HG03442 (cell line): Measurements from ENCODE around the gene LRIT2.
A peak's percentile ranks its signal among the peaks of the same experiment; 100 is the strongest.

Source experiments
- ATAC-seq: cut with Tn5 transposase; IDR thresholded peaks from one replicate; pipeline ENCODE4 v1.9.1; 2021; ENCODE audit warnings: mild to moderate bottlenecking, moderate library complexity; ENCODE audit not compliant: unreplicated experiment

Gene LRIT2, protein sequence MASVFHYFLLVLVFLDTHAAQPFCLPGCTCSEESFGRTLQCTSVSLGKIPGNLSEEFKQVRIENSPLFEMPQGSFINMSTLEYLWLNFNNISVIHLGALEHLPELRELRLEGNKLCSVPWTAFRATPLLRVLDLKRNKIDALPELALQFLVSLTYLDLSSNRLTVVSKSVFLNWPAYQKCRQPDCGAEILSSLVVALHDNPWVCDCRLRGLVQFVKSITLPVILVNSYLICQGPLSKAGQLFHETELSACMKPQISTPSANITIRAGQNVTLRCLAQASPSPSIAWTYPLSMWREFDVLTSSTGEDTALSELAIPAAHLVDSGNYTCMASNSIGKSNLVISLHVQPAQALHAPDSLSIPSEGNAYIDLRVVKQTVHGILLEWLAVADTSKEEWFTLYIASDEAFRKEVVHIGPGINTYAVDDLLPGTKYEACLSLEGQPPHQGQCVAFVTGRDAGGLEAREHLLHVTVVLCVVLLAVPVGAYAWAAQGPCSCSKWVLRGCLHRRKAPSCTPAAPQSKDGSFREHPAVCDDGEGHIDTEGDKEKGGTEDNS

GRCh38 chr10:84225427-84226173 lies at the start of gene LRIT2:
TSS of gene LRIT2 (minus strand) at chr10:84225544. CDS start at chr10:84225520, 24 bp downstream.
- ATAC-seq: no peak

DNA sequence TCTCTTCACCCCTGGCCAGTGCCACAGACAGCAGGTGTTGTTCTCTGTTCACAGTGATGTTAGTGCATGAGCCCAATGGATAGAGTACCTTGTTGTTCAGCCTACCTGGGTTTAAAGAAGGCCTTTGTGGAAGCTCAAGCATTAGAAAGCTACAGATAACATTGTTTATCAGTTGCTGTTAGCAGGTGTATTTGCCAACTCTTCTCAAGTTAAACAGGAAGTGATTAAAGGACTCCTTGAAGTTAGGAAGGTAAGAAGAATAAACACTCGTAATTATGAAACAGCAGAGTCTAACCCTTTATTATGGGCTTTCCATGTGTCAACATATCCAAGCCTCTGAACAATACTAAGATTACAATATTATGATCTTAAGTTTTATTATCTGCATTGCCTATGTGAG lies 45.4 kb upstream of the LRIT2 start:
- ATAC-seq: no peak

DNA sequence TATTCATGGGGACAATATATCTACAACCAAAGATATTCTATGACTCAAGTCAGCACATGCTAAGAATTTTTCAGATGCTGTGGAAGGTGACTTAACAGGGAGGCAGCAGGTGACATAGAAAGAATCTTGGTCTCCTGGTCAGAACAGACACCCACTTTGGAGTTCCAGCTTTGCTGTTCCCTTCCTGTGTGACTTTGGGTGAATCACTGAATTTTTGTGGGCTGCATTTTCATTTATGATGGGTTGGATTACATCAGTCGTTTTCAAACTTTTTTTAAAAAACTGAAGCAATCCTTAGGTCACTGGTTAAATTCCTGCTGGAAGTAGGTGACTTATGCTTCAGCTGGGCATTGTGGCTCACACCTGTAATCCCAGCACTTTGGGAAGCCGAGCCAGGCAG lies 44.4 kb upstream of the LRIT2 start:
- ATAC-seq: no peak

- no peak for ATAC-seq
These were observed 43.8 kb upstream of the LRIT2 start for GRCh38 chr10:84269162-84269561.

- peak; percentile 60 for ATAC-seq
These were observed 42.3 kb upstream of the LRIT2 start for GRCh38 chr10:84267503-84268126.

GRCh38 chr10:84265418-84265817 lies 40.1 kb upstream of the LRIT2 start:
- no peak for ATAC-seq

DNA sequence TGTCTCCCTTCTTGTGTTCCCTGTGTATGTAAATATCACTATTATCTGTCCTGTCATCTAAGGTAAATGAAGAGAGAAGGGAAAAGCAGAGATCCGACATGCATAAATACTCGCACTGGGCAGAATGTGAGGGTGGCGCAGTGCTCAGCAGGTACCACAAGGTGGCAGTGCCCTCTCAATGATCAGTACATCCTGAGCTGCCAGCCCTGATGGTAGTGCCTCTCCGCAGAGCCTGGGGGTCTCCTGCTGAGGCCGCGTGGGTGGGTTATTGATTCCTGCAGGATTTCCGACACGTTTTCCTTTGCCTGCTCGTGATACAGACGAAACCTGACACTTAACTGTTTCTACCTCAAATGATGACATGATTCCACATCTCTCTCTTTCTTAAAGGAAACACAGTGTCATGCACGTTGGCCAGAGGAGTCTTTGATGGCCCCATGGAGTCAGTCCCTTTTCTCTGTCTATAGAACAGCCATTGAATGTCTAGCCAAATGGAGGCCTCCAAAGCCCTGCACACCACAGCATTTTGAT lies 39.3 kb upstream of the LRIT2 start:
- peak; percentile 89 for ATAC-seq

GRCh38 chr10:84263716-84264115 lies 38.4 kb upstream of the LRIT2 start:
- ATAC-seq: no peak

GRCh38 chr10:84262190-84262956 lies 37.0 kb upstream of the LRIT2 start:
- ATAC-seq: no peak

DNA sequence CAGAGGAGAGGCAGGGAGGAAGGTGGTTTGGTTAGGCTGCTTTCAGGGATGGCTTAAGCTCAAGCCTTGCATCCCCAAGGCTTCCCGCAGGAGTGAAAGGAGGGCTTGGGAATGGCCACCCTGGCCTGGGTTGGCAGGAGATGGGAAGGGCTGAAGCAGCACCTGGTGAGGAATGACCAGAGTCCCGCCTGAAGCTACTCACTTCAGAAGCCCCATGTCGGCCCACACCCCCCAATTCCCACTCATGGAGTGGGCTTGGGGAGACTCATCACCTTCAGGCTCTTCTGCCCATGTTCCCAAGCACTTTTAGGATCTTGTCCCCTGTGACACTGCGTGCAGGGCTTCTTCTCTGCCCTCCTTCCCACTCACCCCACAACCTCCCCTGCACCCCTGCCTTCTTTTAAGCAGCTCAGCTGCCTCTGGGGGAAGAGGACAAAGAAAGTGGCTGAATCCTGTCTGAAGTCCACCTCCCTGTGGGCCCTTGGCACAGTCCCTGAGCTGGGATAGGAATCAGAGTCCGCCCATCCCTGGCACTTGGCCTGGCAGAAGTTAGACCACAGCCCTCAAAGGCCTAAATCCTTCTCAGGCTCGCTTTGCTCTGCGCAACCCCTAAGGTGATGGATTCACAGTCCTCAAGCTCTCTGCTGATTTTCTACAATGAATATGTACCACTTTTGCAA lies 36.0 kb upstream of the LRIT2 start:
- no peak for ATAC-seq

DNA sequence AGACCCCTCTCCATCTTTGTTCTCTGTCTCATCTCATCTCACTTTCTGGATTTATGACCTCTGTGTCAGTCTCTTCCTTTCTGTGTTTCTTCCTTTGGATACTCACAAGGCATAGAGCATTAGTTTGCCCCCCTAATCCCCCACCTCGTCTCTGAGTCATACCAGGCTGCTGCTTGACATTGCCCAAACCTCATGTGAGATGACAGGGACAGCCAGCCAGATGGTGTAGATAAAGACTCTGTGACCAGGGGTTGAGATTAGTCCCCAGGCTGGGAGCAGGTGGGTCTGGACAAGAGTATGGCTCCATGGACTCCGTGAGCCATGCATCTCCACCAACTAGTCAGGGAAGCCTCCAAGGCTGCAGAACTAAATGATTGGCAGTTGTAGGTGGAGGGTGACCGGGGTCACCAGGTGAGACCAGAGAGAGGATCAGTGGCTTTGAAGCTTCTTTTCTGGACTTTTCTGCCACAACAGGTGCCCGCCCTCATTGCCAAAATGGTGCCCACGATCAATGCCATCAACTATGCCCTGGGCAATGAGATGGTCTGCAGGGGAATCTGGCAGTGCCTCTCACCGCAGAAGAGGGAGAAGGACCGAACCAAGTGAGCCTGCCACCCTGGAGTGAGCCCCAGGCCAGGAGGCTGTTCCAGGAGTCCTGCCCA lies 32.8 kb upstream of the LRIT2 start:
- no peak for ATAC-seq

DNA sequence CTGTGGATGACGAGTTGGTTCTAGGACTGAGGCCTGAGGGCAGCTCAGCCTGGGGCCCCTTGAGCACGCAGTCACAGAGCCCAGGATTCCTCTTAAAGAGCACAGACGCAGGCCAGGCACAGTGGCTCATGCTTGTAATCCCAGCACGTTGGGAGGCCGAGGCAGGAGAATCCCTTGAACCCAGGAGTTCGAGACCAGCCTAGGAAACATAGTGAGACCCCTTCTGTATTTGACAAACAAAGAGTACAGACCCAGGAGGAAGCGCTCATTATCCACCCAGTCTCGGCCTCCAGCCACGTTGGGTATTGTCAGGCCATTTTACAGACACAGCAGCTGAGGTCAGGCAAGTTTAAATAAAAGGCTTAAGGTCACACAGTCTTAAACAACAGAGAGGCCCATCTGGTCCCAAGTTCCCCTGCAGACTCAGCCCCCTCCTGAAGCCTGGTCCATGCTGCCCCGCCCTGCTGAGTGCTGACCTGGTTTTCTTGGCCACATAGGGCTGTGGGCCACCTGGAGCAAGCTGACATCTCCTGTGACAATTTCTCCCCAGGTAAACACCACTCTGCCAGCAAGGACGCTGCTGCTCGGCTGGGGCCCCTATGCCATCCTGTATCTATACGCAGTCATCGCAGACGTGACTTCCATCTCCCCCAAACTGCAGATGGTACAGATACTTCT lies 32.1 kb upstream of the LRIT2 start:
- ATAC-seq: no peak

DNA sequence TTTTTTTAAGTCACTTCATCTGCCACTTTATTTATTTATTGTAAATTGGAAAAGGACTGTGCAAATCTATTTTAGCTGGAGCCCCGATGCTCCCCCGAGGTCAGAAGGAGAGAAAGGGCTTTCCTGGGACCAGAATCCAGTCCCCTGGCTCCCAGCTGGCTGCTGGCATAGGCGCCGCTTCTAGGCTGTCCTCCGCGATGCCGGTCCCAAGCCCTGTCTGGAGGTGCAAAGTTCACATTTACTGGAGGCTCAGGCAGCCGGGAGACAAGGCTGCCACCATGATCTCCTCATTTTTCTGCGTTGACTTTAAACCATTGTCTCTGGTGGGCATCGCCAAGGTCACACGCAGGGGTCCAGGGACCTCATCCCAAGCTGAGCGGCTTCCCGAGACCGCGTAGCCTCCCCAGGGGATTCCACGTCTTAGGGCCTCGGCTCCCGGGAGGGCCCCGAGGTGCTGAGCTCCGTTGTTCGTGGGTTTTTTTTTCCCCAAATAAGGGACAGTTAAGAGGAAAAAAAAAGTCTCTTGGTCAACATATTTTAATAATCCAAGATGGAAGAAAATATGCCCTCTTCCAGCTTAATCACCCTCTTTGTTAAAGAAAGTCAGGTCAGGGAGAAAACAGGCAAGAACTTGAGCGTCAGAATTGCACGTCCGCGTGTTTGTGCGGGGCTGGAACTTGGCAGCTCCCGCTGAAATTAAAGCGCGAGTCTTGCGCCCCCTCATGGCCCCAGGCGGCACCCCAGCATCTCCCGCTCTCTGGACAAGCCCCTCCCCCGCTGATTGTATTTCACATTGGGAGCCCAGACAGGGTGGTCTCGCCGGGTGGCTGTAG lies 31.4 kb upstream of the LRIT2 start:
- ATAC-seq: no peak

- ATAC-seq: no peak
These were observed 29.5 kb upstream of the LRIT2 start for GRCh38 chr10:84254552-84255478.

DNA sequence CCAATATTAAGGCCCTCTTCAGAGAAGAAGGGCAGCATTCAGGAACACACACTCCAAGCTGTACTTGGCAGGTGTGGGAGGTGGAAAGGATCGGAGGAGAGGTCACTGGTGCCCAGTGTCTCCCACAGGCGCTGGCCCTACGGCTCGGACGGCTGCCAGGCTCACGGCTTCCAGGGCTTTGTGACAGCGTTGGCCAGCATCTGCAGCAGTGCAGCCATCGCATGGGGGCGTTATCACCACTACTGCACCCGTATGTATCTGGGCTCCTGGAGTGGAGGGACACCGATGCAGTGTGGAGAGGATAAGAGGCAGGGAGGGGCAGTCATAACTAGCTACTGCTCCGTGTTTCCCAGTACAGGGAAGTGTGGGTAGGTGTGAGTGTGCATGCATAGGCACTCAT lies 23.4 kb upstream of the LRIT2 start:
- ATAC-seq: no peak

DNA sequence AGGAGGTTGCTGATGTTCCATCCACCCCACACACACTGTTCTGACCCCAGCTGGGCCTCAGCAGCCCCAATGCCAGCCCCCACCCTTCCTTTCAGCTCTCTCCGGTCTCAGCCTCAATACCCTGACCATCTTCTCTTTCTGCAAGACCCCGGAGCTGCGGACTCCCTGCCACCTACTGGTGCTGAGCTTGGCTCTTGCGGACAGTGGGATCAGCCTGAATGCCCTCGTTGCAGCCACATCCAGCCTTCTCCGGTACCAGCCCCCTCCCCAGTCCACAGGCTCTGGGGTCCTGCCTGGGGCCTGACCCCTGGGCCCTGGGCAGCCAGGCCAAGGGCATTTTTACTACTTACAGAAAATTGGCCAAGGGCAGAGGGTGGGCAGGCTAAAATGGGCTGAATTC lies 22.2 kb upstream of the LRIT2 start:
- no peak for ATAC-seq
